HG03159 (cell line): ENCODE results near the gene ERVH48-1.
"Not testable (repeated sequence)": the region's sequence is repeated elsewhere in the genome, so short reads cannot be mapped to it uniquely, and the experiment has no call there.

Experiments
- ATAC-seq: cut with Tn5 transposase; IDR thresholded peaks from one replicate; pipeline ENCODE4 v1.9.1; 2021; ENCODE audit warnings: mild to moderate bottlenecking, moderate library complexity; ENCODE audit not compliant: unreplicated experiment

ERVH48-1 gene

DNA sequence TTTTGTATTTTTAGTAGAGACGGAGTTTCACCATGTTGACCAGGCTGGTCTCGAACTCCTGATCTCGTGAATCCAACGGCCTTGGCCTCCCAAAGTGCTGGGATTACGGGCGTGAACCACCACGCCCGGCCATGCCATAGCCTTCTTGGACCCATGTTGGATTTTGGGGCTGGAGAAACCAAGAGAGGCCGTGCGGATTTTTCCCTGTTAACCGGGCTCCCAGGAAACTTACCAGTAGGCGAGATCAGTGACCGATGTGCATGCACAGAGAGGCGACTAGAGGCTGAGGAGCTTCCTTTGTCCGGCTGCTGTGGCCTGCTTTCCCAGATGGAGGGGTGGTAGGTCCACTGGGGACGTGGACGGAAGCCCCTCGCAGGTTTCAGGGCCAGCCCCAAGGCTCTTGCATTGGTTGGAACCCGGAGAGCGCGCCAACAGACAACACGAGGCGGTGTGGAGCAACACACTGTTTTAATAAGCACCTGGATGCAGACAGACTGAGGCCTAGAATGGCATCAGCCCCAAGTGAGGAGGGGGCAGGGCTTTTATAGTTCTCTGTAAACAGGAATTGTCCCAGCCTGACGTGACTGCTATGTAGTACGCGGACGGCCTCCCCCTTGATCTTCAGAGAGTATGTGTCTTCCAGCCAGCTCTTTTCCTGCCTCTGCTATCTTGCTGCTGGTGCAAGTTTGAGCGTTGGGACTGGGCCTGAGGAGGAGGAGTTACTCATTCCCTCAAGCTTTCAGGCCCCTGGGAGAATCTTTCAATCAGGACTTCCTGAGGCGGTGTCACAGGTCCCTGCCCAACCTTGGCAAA, at the start of gene ERVH48-1:
TSS of gene ERVH48-1 (minus strand) at position 517 of the 813 bp plus-strand sequence. CDS start 6,624 bp downstream, outside the sequence.
- ATAC-seq, result no peak

DNA sequence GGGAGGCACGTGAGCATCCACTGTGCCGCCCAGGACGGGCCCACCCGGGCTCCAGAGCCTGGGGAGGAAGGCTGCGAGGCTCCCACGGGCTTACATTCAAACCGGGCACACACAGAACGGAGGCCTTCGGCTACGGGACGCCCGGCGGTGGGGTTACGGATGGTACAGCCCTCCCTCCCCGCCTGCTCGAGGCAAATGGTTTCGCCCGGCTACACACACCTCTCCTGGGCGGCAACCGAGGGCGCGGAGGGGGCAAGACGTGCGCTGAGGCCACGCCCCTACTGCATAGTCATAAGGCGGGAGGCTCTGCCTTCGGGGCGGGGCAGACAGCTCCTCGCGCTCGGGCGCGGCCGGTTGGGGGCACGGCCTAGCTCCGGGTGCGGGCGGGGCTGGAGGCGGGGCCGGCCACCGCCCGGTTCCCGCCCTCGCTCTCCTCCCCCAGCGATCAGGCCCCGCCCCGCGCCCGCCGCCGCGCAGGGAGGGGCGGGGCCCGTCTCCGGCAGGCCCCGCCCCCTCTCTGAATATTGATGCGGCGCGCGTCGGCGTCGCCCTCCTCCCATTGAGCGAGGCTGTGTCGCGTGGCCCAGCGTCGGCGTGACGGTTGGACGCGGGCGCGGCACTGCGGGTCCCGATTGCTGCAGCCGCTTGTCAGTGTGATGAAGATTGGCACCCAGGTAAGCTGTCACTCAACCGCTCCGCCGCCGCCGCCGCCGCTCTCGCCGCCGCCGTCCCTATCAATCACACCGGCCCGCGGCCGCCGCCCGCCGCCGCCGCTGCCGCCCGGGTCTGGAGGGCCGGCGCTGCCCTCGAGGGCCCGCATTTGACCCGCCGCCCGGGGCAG, 48.8 kb upstream of the ERVH48-1 start, which contains the start of gene PKNOX1:
TSS of gene PKNOX1 (plus strand) at position 572 of the 841 bp plus-strand sequence. CDS start 29,820 bp downstream, outside the sequence.
- peak; percentile 80 for ATAC-seq

DNA sequence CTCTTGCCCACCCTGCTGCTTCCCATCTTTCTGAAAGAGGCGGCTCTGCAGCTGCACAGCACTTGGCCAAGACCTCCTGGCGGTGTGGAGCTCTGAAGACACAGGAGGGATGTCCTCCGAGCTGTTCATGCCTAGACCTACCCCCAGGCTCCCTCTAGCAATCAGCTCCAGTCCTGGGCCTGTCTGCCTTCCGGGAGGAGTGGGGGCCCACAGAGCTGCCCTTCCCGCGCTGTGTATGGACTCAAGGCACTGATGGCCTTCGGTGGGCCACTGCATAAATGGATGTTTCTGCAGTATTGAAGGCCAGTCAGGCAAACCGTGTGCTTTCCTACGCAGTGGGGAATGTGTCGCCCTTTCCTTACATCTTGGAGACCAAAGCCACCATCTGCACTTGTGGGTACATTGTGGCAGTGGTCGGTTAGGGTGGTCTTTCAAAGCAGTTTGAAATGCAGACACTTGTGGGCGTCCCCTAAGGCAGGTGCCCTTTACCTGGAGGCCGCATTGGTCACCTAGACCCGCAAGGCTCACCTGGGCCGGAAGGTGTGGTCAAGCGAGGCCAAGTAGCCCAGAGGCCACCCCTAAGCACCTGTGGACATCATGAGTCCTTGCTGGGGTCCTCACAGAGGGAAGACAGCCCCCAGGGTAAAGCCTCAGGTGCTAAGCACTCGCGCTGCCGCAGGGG, 48.0 kb upstream of the ERVH48-1 start:
- no peak for ATAC-seq

DNA sequence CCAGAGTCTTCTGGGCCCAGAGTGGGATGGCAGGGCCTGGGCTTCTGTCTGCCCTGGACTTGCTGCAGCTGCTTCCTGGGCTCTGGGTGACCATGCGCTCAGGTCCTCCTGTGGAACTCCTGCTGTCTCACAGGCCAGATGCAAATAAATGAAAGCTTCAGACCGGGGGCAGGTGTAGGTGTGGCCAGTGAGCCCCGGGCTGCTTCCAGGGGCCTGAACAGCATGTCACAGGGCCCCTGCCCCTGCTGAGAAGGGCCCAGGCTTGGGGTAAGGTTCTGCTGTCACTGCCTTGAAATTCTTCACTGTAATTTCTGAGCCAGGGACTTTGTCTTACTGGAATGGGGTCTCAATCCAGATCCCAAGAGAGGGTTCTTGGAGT, 46.5 kb upstream of the ERVH48-1 start:
- ATAC-seq, result no peak

DNA sequence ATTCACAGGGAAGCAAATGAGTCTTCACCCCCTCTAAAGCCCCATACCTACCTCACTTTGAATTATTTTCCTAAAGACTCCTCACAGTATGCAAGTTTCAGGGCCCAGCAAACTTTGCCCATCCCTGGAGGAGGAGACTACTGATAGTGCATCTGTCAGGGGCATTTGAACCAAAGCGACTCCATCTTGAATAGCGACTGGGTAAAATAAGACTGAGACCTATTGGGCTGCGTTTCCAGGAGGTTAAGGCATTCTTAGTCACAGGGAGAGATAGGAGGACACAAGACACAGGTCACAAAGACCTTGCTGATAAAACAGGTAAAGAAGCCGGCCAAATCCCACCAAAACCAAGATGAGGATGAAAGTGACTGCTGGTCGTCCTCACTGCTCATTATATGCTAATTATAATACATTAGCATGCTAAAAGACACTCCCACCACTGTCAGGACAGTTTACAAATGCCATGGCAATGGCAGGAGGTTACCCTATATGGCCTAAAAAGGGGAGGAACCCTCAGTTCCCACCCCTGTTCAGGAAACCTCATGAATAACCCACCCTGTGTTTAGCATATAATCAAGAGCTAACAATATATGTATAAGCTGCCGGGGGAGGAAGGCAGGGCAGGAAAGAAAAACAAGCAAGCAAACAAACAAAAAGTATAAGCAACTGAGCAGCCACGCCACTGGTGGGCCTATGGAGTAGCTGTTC, 45.7 kb upstream of the ERVH48-1 start:
- no peak for ATAC-seq

DNA sequence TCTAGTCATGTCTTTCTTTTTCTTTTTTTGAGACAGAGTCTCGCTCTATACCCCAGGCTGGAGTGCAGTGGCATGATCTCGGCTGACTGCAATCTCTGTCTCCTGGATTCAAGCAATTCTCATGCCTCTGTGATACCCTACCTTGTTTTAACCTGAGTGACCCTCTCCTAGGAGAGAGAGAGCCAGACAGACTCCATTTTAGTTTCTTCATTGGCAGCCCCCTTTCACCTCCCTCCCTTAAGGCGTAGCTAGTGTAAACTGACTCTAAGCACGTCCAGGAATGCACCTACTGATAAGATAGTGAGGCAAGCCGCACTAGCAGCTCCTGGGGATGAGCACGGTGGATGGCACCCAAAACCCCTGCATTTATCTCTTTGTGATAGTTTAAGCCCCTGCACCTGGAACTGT, 43.8 kb upstream of the ERVH48-1 start:
- no peak for ATAC-seq

DNA sequence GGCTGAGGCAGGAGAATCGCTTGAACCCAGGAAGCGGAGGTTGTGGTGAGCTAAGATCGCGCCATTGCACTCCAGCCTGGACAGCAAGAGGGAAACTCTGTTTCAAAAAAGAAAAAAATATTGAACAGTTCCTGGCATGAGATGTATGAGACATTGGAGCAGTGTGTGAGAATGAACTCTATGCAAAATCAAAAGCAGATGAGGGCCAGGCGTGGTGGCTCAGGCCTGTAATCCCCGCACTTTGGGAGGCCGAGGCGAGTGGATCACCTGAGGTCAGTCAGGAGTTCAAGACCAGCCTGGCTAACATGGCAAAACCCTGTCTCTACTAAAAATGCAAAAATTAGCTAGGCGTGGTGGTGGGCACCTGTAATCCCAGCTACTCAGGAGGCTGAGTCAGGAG, 42.2 kb upstream of the ERVH48-1 start:
- ATAC-seq, result not testable (repeated sequence)

DNA sequence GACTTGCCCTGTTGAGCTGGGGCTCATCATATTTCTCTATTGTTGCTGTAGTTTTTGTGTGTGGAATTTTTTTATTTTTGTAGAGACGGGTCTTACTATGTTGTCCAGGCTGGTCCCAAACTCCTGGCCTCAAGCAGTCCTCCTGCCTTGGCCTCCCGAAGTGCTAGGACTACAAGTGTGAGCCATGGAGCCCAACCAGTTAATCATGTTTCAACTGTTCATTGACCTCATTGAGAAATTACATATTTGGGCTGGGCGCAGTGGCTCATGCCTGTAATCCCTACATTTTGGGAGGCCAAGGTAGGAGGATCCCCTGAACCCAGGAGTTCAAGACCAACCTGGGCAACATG, 39.8 kb upstream of the ERVH48-1 start:
- no peak for ATAC-seq

DNA sequence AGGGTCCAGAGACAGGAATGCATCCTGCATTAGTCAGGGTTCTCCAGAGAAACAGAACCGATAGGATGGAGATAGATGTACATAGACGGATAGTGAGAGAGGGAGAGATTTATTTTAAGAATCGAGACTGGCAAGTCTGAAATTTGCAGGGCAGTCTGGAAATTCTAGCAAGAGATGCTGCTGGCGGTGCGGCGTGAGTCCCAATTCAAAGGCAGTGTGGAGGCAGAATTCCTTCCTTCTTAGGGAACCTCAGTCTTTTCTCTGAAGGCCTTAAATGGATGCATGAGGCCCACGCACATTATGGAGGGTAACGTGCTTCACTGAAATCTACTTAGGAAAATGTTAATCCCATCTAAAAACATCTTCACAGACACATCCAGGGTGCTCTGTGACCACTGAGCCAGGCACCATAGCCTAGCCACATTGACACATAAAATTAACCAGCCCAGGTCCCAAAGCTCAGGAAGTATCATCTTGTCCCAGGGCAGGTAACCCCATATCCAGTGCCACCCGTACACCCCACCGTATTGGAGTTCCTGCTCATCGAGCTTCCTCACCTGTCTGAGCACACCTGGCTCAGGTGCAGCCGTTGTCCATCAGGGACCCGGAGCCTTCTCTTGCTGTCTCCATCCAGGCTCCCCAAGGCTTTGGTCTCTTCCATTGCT, 39.2 kb upstream of the ERVH48-1 start:
- ATAC-seq, result no peak

DNA sequence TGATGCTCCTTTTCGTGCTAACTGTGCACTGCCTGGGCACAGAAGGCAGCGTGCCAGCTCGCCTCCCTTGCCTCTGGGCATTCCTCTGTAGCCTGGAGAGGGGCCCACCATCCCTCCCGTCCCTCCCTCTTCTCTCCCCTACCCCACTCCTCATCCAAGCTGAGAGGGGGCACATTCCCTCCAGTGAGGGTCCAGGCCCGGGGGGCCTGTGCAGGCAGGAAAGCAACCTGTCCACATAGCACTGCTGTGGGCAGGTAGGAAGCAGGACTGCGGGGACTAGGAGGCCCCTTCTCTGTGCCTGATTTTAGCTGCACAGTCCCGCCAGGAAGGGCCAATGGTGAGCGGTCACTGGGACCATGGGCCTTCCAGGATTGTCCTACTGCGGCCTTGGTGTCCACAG, 38.7 kb upstream of the ERVH48-1 start:
- no peak for ATAC-seq

DNA sequence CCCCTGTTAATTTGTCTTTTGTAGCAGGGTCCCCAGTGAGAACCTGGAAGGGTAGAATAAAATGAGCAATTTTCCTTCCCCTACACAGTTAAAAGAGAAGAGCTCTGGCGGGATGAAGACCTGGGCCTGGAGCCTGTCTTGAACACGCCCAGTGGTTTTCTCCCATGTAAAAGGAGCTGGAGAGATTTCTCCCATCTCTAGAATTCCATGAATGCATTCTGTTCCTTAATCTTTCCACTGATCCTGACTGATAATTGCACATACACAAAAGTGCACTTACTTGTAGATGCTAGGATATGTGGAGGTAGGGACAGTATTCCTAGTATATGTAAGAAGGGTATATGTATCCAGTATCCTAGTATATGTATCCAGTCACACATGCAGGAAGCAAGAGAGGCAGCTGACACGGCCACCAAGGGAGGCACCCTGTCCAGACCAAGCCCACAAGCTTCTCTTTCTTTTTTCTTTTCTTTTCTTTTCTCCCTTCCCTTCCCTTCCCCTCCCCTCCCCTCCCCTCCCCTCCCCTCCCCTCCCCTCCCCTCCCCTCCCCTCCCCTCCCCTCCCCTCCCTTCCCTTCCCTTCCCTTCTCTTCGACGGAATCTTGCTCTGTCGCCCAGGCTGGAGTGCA, 37.1 kb upstream of the ERVH48-1 start:
- ATAC-seq, result no peak

DNA sequence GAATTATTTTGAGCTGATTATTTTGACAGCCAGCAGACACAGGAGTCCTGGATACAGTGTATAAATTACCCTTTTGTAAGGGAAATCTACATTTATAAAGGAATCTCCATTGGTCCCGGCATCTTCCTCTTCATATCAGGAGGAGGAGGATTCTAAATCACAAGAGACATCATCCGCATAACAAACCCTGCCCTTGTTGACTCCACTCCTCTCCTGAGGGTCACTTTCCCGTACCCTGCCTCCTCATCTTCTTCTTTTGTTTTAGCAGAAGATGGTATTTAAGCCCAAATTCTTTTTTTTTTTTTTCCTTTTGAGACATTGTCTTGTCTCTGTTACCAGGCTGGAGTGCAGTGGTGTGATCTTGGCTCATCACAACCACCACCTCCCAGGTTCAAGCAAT, 34.3 kb upstream of the ERVH48-1 start:
- no peak for ATAC-seq

DNA sequence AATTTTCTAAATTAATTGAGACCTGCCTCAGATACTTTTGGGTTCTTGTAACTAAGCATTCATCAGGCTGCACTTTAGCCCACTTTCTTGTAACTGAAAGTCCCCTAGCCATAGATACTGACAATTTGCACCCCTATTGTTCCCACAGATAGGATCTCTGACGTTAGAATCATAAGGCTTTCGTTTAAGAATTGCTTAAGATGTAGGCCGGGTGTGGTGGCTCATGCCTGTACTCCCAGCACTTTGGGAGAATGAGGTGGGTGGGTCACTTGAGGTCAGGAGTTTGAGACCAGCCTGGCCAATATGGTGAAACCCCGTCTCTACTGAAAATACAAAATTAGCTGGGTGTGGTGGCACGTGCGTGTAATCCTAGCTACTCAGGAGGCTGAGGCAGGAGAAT, 32.7 kb upstream of the ERVH48-1 start:
- ATAC-seq, result not testable (repeated sequence)

DNA sequence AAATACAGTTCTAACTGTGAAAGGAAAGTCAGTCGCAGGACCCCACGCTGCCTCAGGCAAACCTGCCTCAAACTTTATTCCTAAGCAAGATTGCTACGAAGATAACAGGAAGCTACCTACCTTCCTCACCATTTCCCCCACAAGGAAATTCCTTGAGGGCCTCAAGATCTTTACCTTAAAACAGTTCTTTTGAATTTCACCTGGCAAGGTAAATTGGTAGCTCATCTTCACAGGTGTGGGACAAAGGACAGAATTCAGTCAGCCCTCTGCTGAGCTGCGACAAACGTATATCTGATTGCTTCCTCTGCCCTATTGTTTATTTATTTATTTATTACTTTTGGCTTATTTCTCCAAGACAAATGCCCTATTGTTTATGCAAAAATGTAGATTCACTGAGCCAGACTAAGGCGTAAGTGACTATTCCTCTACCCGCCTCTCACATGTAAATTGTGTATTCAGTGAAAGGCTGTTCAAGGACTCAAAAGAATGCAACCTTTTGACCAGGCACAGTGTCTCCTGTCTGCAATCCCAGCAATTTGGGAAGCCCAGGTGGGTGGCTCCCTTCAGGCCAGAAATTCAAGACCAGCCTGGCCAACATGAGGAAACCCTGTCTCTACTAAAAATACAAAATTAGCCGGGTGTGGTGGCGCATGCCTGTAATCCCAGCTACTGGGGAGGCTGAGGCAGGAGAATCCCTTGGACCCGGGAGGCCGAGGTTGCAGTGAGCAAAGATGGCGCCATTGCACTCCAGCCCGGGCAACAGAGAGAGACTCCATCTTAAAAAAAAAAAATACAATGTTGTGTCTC, 31.6 kb upstream of the ERVH48-1 start:
- no peak for ATAC-seq

DNA sequence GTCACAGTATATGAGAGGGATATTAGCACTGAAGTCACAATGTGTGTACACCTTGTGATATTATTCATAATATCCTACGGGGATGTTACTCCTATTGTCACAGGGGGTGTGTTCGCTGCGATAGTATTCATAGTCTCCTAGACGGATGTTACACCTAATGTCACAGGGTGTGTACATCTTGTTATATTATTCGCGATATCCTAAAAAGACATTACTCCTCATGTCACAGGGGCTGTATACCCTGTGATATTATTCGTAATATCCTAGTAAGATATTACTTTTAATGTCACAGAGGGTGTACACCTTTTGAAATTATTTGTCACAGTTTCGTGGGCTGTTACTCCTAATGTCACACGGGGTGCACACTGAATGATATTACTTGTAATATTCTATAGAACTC, 25.8 kb upstream of the ERVH48-1 start:
- not testable (repeated sequence) for ATAC-seq

DNA sequence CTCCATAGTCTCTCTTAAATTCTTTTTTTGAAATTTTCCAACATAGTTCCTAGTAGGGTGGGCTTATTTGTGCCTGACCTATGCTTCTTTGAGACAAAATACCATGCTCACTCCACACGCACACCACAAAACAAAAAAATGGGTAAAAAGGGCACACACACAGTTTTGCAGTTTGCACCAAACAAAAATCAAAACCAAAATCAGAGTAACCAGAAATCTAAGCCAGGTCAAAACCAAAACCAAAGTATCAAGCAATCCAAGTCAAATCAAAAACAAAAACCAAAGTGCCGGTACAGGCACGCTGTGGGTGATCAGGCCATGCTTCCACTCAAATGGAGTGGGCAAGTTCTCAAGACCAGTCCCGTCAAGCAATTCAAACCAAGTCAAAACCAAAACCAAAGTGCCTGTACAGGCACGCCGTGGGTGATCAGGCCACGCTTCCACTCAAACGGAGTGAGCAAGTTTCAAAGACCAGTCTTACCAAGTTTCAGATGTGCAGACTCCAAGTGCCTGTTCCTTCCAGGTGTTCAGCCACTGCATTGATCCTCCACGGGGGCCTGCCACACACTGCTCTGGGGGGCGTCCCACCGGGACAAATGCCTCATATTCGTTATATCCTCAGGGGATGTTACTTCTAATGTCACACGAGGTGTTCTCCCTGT, 23.8 kb upstream of the ERVH48-1 start:
- ATAC-seq, result not testable (repeated sequence)

DNA sequence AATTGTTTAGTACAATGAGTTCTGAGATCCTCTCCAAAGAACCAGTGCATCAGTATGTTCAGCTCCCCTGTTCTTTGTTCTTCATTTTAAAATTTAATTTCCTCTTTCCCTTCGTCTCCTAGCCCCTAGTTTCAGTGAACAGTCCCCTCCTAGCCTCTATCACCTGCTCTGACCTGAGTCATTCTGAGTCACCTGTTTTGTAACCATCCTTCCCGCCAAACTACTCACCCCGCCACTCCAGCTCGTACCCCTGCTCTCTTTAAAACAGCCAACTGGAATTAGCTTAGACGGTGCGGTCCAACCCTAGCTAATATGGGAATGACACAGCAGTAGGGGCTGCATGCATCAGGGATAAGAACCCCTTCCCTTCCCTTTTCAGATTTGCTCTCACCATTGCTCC, 16.8 kb upstream of the ERVH48-1 start:
- no peak for ATAC-seq

DNA sequence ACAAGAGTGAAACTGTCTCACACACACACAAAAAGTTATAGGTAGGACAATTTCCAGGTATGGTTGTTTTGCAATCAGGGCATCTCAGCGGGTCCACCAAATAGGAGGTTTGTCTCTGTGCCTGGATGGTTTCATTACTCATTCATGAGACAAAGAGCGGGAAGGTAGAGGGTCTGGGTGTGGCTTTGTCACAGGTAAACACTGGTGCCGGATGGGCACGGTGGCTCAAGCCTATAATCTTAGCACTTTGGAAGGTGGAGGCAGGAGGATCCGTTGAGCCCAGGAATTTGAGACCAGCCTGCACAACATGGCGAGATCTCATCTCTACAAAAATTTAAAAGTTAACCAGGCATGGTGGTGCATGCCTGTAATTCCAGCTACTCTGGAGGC, 16.3 kb upstream of the ERVH48-1 start:
- no peak for ATAC-seq
